Stimulated activated memory B cell treated with anti-CD40 and anti-IgM and Interleukin-4, amounts not matched to agents 10 μg/mL and 1 μg/mL and 100 μg/mL, for 72 hours (primary cell): ENCODE results near the gene SPATA31D3.
A peak's percentile ranks its signal among the peaks of the same experiment; 100 is the strongest.
"Not testable (repeated sequence)": the region's sequence is repeated elsewhere in the genome, so short reads cannot be mapped to it uniquely, and the experiment has no call there.

Experiments used
- ATAC-seq: fragments of 150-1000 bp; cut with Tn5 transposase; 2 replicates; pipeline ENCODE4 v1.10.0; 2021
- H3K27ac Mint-ChIP-seq: one replicate; pipeline ENCODE4 v1.8.0; 2022; ENCODE audit warnings: mild to moderate bottlenecking, mixed read lengths
- H3K27me3 Mint-ChIP-seq: one replicate; pipeline ENCODE4 v1.8.0; 2022; ENCODE audit warnings: mixed read lengths
- H3K36me3 Mint-ChIP-seq: one replicate; pipeline ENCODE4 v1.8.0; 2022; ENCODE audit warnings: mixed read lengths
- H3K4me1 Mint-ChIP-seq: one replicate; pipeline ENCODE4 v1.8.0; 2022; ENCODE audit warnings: mixed read lengths
- H3K4me3 Mint-ChIP-seq: one replicate; pipeline ENCODE4 v1.8.0; 2022; ENCODE audit warnings: mild to moderate bottlenecking, moderate library complexity, mixed read lengths
- H3K9me3 Mint-ChIP-seq: one replicate; pipeline ENCODE4 v1.8.0; 2022; ENCODE audit warnings: mixed read lengths

The SPATA31D3 gene

GRCh38 chr9:81955625-81956024, 12.3 kb downstream of the SPATA31D3 start:
- ATAC-seq, result no peak
- no peaks in the 10 kb centered on the region for H3K4me1 Mint-ChIP-seq
- H3K27me3 Mint-ChIP-seq, result no peaks in the 10 kb centered on the region
- H3K36me3 Mint-ChIP-seq, result peaks cover 6% of the 10 kb centered on the region
- peaks cover 23% of the 10 kb centered on the region for H3K9me3 Mint-ChIP-seq
- H3K4me3 Mint-ChIP-seq, result no peak overlapping the region
- H3K27ac Mint-ChIP-seq, result no peak overlapping the region

- peak; percentile 45 for ATAC-seq
Measured at GRCh38 chr9:81964218-81965171, 21.2 kb downstream of the SPATA31D3 start.

GRCh38 chr9:81968026-81968425, 24.7 kb downstream of the SPATA31D3 start:
- ATAC-seq, result no peak
- Mint-ChIP-seq H3K4me3 (no peak overlapping the region), H3K36me3 (no peaks in the 10 kb centered on the region), H3K27ac (no peak overlapping the region), H3K4me1 (no peaks in the 10 kb centered on the region), H3K9me3 (no peaks in the 10 kb centered on the region), H3K27me3 (no peaks in the 10 kb centered on the region)

More at GRCh38 chr9:81964218-81965171, 21.2 kb downstream of the SPATA31D3 start:
- no peaks in the 10 kb centered on the region for H3K9me3 Mint-ChIP-seq
- no peaks in the 10 kb centered on the region for H3K27me3 Mint-ChIP-seq
- no peaks in the 10 kb centered on the region for H3K36me3 Mint-ChIP-seq
- no peak overlapping the region for H3K27ac Mint-ChIP-seq
- H3K4me1 Mint-ChIP-seq, result no peaks in the 10 kb centered on the region
- no peak overlapping the region for H3K4me3 Mint-ChIP-seq

GRCh38 chr9:81969971-81970370, 26.7 kb downstream of the SPATA31D3 start:
- Mint-ChIP-seq H3K4me1 (no peaks in the 10 kb centered on the region), H3K27ac (no peak overlapping the region), H3K4me3 (no peak overlapping the region), H3K36me3 (no peaks in the 10 kb centered on the region), H3K27me3 (no peaks in the 10 kb centered on the region), H3K9me3 (no peaks in the 10 kb centered on the region)
- ATAC-seq, result no peak

- Mint-ChIP-seq H3K27ac (no peak overlapping the region), H3K4me3 (no peak overlapping the region), H3K36me3 (no peaks in the 10 kb centered on the region), H3K27me3 (no peaks in the 10 kb centered on the region), H3K9me3 (no peaks in the 10 kb centered on the region), H3K4me1 (no peaks in the 10 kb centered on the region)
- peak; percentile 34 for ATAC-seq
Measured at GRCh38 chr9:81971727-81972126, 28.4 kb downstream of the SPATA31D3 start.

- H3K27me3 Mint-ChIP-seq, result no peaks in the 10 kb centered on the region
- peaks cover 3% of the 10 kb centered on the region for H3K4me1 Mint-ChIP-seq
- no peaks in the 10 kb centered on the region for H3K36me3 Mint-ChIP-seq
- ATAC-seq, result no peak
- H3K4me3 Mint-ChIP-seq, result no peak overlapping the region
- no peaks in the 10 kb centered on the region for H3K9me3 Mint-ChIP-seq
- no peak overlapping the region for H3K27ac Mint-ChIP-seq
Measured at GRCh38 chr9:81974764-81975163, 31.5 kb downstream of the SPATA31D3 start.

- no peak for ATAC-seq
- Mint-ChIP-seq H3K9me3 (no peaks in the 10 kb centered on the region), H3K4me3 (no peak overlapping the region), H3K27ac (no peak overlapping the region), H3K27me3 (no peaks in the 10 kb centered on the region), H3K4me1 (peaks cover 4% of the 10 kb centered on the region), H3K36me3 (no peaks in the 10 kb centered on the region)
Measured at GRCh38 chr9:81976351-81976750, 33.1 kb downstream of the SPATA31D3 start.

- Mint-ChIP-seq H3K36me3 (no peaks in the 10 kb centered on the region), H3K27me3 (peaks cover 9% of the 10 kb centered on the region), H3K4me3 (no peak overlapping the region), H3K4me1 (peaks cover 12% of the 10 kb centered on the region), H3K9me3 (no peaks in the 10 kb centered on the region), H3K27ac (no peak overlapping the region)
- ATAC-seq, result peak; percentile 55
Measured at GRCh38 chr9:81979196-81979595, 35.9 kb downstream of the SPATA31D3 start.

- no peaks in the 10 kb centered on the region for H3K36me3 Mint-ChIP-seq
- peaks cover 9% of the 10 kb centered on the region for H3K27me3 Mint-ChIP-seq
- no peak for ATAC-seq
- no peaks in the 10 kb centered on the region for H3K9me3 Mint-ChIP-seq
- peaks cover 12% of the 10 kb centered on the region for H3K4me1 Mint-ChIP-seq
- H3K4me3 Mint-ChIP-seq, result no peak overlapping the region
- no peak overlapping the region for H3K27ac Mint-ChIP-seq
Measured at GRCh38 chr9:81980568-81980967, 37.3 kb downstream of the SPATA31D3 start.

- ATAC-seq, result no peak
- Mint-ChIP-seq H3K36me3 (no peaks in the 10 kb centered on the region), H3K4me1 (peaks cover 12% of the 10 kb centered on the region), H3K27me3 (peaks cover 9% of the 10 kb centered on the region), H3K4me3 (no peak overlapping the region), H3K27ac (no peak overlapping the region), H3K9me3 (no peaks in the 10 kb centered on the region)
Measured at GRCh38 chr9:81981883-81982282, 38.6 kb downstream of the SPATA31D3 start.

- no peak overlapping the region for H3K27ac Mint-ChIP-seq
- ATAC-seq, result no peak
- H3K36me3 Mint-ChIP-seq, result no peaks in the 10 kb centered on the region
- H3K9me3 Mint-ChIP-seq, result no peaks in the 10 kb centered on the region
- no peak overlapping the region for H3K4me3 Mint-ChIP-seq
- H3K4me1 Mint-ChIP-seq, result peaks cover 8% of the 10 kb centered on the region
- peaks cover 9% of the 10 kb centered on the region for H3K27me3 Mint-ChIP-seq
Measured at GRCh38 chr9:81984928-81985327, 41.6 kb downstream of the SPATA31D3 start.

GRCh38 chr9:81986051-81986450, 42.8 kb downstream of the SPATA31D3 start:
- ATAC-seq, result no peak
- no peaks in the 10 kb centered on the region for H3K36me3 Mint-ChIP-seq
- no peak overlapping the region for H3K4me3 Mint-ChIP-seq
- H3K4me1 Mint-ChIP-seq, result peaks cover 8% of the 10 kb centered on the region
- H3K27me3 Mint-ChIP-seq, result peaks cover 9% of the 10 kb centered on the region
- H3K9me3 Mint-ChIP-seq, result no peaks in the 10 kb centered on the region
- no peak overlapping the region for H3K27ac Mint-ChIP-seq

- not testable (repeated sequence) for H3K27me3 Mint-ChIP-seq, H3K9me3 Mint-ChIP-seq, H3K27ac Mint-ChIP-seq, ATAC-seq, H3K4me1 Mint-ChIP-seq, H3K4me3 Mint-ChIP-seq, H3K36me3 Mint-ChIP-seq
Measured at GRCh38 chr9:81988472-81988871, 45.2 kb downstream of the SPATA31D3 start, which contains the start of gene SPATA31D1. TSS of gene SPATA31D1 (plus strand) at chr9:81988772. CDS start at chr9:81988819, 47 bp downstream.

- Mint-ChIP-seq H3K27me3 (no peaks in the 10 kb centered on the region), H3K4me1 (no peaks in the 10 kb centered on the region), H3K36me3 (no peaks in the 10 kb centered on the region), H3K27ac (no peak overlapping the region), H3K4me3 (no peak overlapping the region), H3K9me3 (no peaks in the 10 kb centered on the region)
- ATAC-seq, result peak; percentile 39
Measured at GRCh38 chr9:81989700-81990099, 46.4 kb downstream of the SPATA31D3 start.

GRCh38 chr9:81993656-81994055, 50.4 kb downstream of the SPATA31D3 start:
- Mint-ChIP-seq H3K27me3 (no peaks in the 10 kb centered on the region), H3K4me3 (no peak overlapping the region), H3K27ac (no peak overlapping the region), H3K9me3 (no peaks in the 10 kb centered on the region), H3K4me1 (no peaks in the 10 kb centered on the region), H3K36me3 (no peaks in the 10 kb centered on the region)
- ATAC-seq, result no peak
